ENCODE results near the gene SORCS3.
"Not testable (repeated sequence)": the region's sequence is repeated elsewhere in the genome, so short reads cannot be mapped to it uniquely, and the experiment has no call there.

Gene SORCS3

GRCh38 chr10:104690959-104691358 is 49.9 kb downstream of the SORCS3 start:
- Histone ChIP-seq H3K36me3 (ENCODE audit: control insufficient read depth, insufficient read depth, low read length) (no peaks in the 10 kb centered on the region), H3K4me1 (ENCODE audit: control insufficient read depth, insufficient read depth, low read length) (no peaks in the 10 kb centered on the region), H3K27ac (ENCODE audit: low read depth, low read length) (no peak overlapping the region), H3K27me3 (ENCODE audit: control insufficient read depth, insufficient read depth, low read length) (peaks cover 29% of the 10 kb centered on the region), H3K9me3 (ENCODE audit: control insufficient read depth, insufficient read depth, low read depth, low read length) (no peaks in the 10 kb centered on the region), H3K9ac (ENCODE audit: low read length) (no peak overlapping the region), H3K4me3 (ENCODE audit: low read depth, low read length) (no peak overlapping the region)

GRCh38 chr10:104694074-104694473 is 53.0 kb downstream of the SORCS3 start:
- no peaks in the 10 kb centered on the region for H3K36me3 ChIP-seq (ENCODE audit: control insufficient read depth, insufficient read depth, low read length)
- no peak overlapping the region for H3K9ac ChIP-seq (ENCODE audit: low read length)
- H3K4me1 ChIP-seq (ENCODE audit: control insufficient read depth, insufficient read depth, low read length) = no peaks in the 10 kb centered on the region
- no peaks in the 10 kb centered on the region for H3K9me3 ChIP-seq (ENCODE audit: control insufficient read depth, insufficient read depth, low read depth, low read length)
- H3K4me3 ChIP-seq (ENCODE audit: low read depth, low read length) = no peak overlapping the region
- H3K27ac ChIP-seq (ENCODE audit: low read depth, low read length) = no peak overlapping the region
- peaks cover 8% of the 10 kb centered on the region; the same call in 1 of the 2 replicates for H3K27me3 ChIP-seq (ENCODE audit: control insufficient read depth, insufficient read depth, low read length)

- not testable (repeated sequence) for H3K27ac ChIP-seq (ENCODE audit: low read depth, low read length); H3K36me3 ChIP-seq (ENCODE audit: control insufficient read depth, insufficient read depth, low read length); H3K4me3 ChIP-seq (ENCODE audit: low read depth, low read length); H3K9ac ChIP-seq (ENCODE audit: low read length); H3K27me3 ChIP-seq (ENCODE audit: control insufficient read depth, insufficient read depth, low read length); H3K9me3 ChIP-seq (ENCODE audit: control insufficient read depth, insufficient read depth, low read depth, low read length)
- peaks cover 10% of the 10 kb centered on the region; the same call in 1 of the 2 replicates for H3K4me1 ChIP-seq (ENCODE audit: control insufficient read depth, insufficient read depth, low read length)
Observed at GRCh38 chr10:104703262-104703661, 62.2 kb downstream of the SORCS3 start.

GRCh38 chr10:104706886-104707285 is 65.8 kb downstream of the SORCS3 start:
- H3K4me3 ChIP-seq (ENCODE audit: low read depth, low read length) = no peak overlapping the region
- no peaks in the 10 kb centered on the region for H3K9me3 ChIP-seq (ENCODE audit: control insufficient read depth, insufficient read depth, low read depth, low read length)
- H3K4me1 ChIP-seq (ENCODE audit: control insufficient read depth, insufficient read depth, low read length) = peaks cover 28% of the 10 kb centered on the region
- no peaks in the 10 kb centered on the region for H3K36me3 ChIP-seq (ENCODE audit: control insufficient read depth, insufficient read depth, low read length)
- H3K9ac ChIP-seq (ENCODE audit: low read length) = no peak overlapping the region
- no peaks in the 10 kb centered on the region for H3K27me3 ChIP-seq (ENCODE audit: control insufficient read depth, insufficient read depth, low read length)
- H3K27ac ChIP-seq (ENCODE audit: low read depth, low read length) = no peak overlapping the region

- Histone ChIP-seq H3K4me1 (ENCODE audit: control insufficient read depth, insufficient read depth, low read length) (peaks cover 29% of the 10 kb centered on the region), H3K36me3 (ENCODE audit: control insufficient read depth, insufficient read depth, low read length) (no peaks in the 10 kb centered on the region), H3K4me3 (ENCODE audit: low read depth, low read length) (no peak overlapping the region), H3K9me3 (ENCODE audit: control insufficient read depth, insufficient read depth, low read depth, low read length) (no peaks in the 10 kb centered on the region), H3K9ac (ENCODE audit: low read length) (no peak overlapping the region), H3K27me3 (ENCODE audit: control insufficient read depth, insufficient read depth, low read length) (no peaks in the 10 kb centered on the region), H3K27ac (ENCODE audit: low read depth, low read length) (no peak overlapping the region)
Observed at GRCh38 chr10:104707602-104708459, 66.7 kb downstream of the SORCS3 start.

- Histone ChIP-seq H3K36me3 (ENCODE audit: control insufficient read depth, insufficient read depth, low read length) (no peaks in the 10 kb centered on the region), H3K9ac (ENCODE audit: low read length) (no peak overlapping the region), H3K27ac (ENCODE audit: low read depth, low read length) (no peak overlapping the region), H3K9me3 (ENCODE audit: control insufficient read depth, insufficient read depth, low read depth, low read length) (no peaks in the 10 kb centered on the region), H3K4me1 (ENCODE audit: control insufficient read depth, insufficient read depth, low read length) (peaks cover 29% of the 10 kb centered on the region), H3K27me3 (ENCODE audit: control insufficient read depth, insufficient read depth, low read length) (no peaks in the 10 kb centered on the region), H3K4me3 (ENCODE audit: low read depth, low read length) (no peak overlapping the region)
Observed at GRCh38 chr10:104711302-104711721, 70.2 kb downstream of the SORCS3 start.

GRCh38 chr10:104730593-104730992 is 89.5 kb downstream of the SORCS3 start:
- not testable (repeated sequence) for H3K9me3 ChIP-seq (ENCODE audit: control insufficient read depth, insufficient read depth, low read depth, low read length); H3K4me3 ChIP-seq (ENCODE audit: low read depth, low read length); H3K36me3 ChIP-seq (ENCODE audit: control insufficient read depth, insufficient read depth, low read length); H3K27me3 ChIP-seq (ENCODE audit: control insufficient read depth, insufficient read depth, low read length); H3K27ac ChIP-seq (ENCODE audit: low read depth, low read length); H3K9ac ChIP-seq (ENCODE audit: low read length)
- H3K4me1 ChIP-seq (ENCODE audit: control insufficient read depth, insufficient read depth, low read length) = peaks cover 18% of the 10 kb centered on the region; the same call in 1 of the 2 replicates

GRCh38 chr10:104731192-104731591 is 90.1 kb downstream of the SORCS3 start:
- H3K27ac ChIP-seq (ENCODE audit: low read depth, low read length) = no peak overlapping the region
- peaks cover 21% of the 10 kb centered on the region; the same call in 1 of the 2 replicates for H3K4me1 ChIP-seq (ENCODE audit: control insufficient read depth, insufficient read depth, low read length)
- no peak overlapping the region for H3K4me3 ChIP-seq (ENCODE audit: low read depth, low read length)
- no peaks in the 10 kb centered on the region for H3K36me3 ChIP-seq (ENCODE audit: control insufficient read depth, insufficient read depth, low read length)
- H3K9me3 ChIP-seq (ENCODE audit: control insufficient read depth, insufficient read depth, low read depth, low read length) = peaks cover 2% of the 10 kb centered on the region; the same call in 1 of the 2 replicates
- peaks cover 2% of the 10 kb centered on the region; the same call in 1 of the 2 replicates for H3K27me3 ChIP-seq (ENCODE audit: control insufficient read depth, insufficient read depth, low read length)
- no peak overlapping the region for H3K9ac ChIP-seq (ENCODE audit: low read length)

- H3K4me3 ChIP-seq (ENCODE audit: low read depth, low read length) = no peak overlapping the region
- peaks cover 21% of the 10 kb centered on the region; the same call in 1 of the 2 replicates for H3K4me1 ChIP-seq (ENCODE audit: control insufficient read depth, insufficient read depth, low read length)
- no peak overlapping the region for H3K9ac ChIP-seq (ENCODE audit: low read length)
- no peaks in the 10 kb centered on the region for H3K9me3 ChIP-seq (ENCODE audit: control insufficient read depth, insufficient read depth, low read depth, low read length)
- H3K36me3 ChIP-seq (ENCODE audit: control insufficient read depth, insufficient read depth, low read length) = no peaks in the 10 kb centered on the region
- H3K27ac ChIP-seq (ENCODE audit: low read depth, low read length) = no peak overlapping the region
- peaks cover 2% of the 10 kb centered on the region; the same call in 1 of the 2 replicates for H3K27me3 ChIP-seq (ENCODE audit: control insufficient read depth, insufficient read depth, low read length)
Observed at GRCh38 chr10:104732222-104732621, 91.1 kb downstream of the SORCS3 start.

GRCh38 chr10:104734433-104734832 is 93.3 kb downstream of the SORCS3 start:
- no peaks in the 10 kb centered on the region for H3K36me3 ChIP-seq (ENCODE audit: control insufficient read depth, insufficient read depth, low read length)
- no peaks in the 10 kb centered on the region for H3K9me3 ChIP-seq (ENCODE audit: control insufficient read depth, insufficient read depth, low read depth, low read length)
- H3K27me3 ChIP-seq (ENCODE audit: control insufficient read depth, insufficient read depth, low read length) = peaks cover 2% of the 10 kb centered on the region; the same call in 1 of the 2 replicates
- H3K9ac ChIP-seq (ENCODE audit: low read length) = no peak overlapping the region
- peaks cover 21% of the 10 kb centered on the region; the same call in 1 of the 2 replicates for H3K4me1 ChIP-seq (ENCODE audit: control insufficient read depth, insufficient read depth, low read length)
- H3K4me3 ChIP-seq (ENCODE audit: low read depth, low read length) = no peak overlapping the region
- H3K27ac ChIP-seq (ENCODE audit: low read depth, low read length) = no peak overlapping the region

- no peak overlapping the region for H3K9ac ChIP-seq (ENCODE audit: low read length)
- no peak overlapping the region for H3K27ac ChIP-seq (ENCODE audit: low read depth, low read length)
- no peak overlapping the region; the same call in 1 of the 2 replicates for H3K4me3 ChIP-seq (ENCODE audit: low read depth, low read length)
- H3K27me3 ChIP-seq (ENCODE audit: control insufficient read depth, insufficient read depth, low read length) = peaks cover 2% of the 10 kb centered on the region; the same call in 1 of the 2 replicates
- H3K9me3 ChIP-seq (ENCODE audit: control insufficient read depth, insufficient read depth, low read depth, low read length) = no peaks in the 10 kb centered on the region
- H3K36me3 ChIP-seq (ENCODE audit: control insufficient read depth, insufficient read depth, low read length) = no peaks in the 10 kb centered on the region
- peaks cover 21% of the 10 kb centered on the region; the same call in 1 of the 2 replicates for H3K4me1 ChIP-seq (ENCODE audit: control insufficient read depth, insufficient read depth, low read length)
Observed at GRCh38 chr10:104735036-104735756, 94.1 kb downstream of the SORCS3 start.
